ENCODE results near the gene ANKS6.

GRCh38 chr9:98795295-98795955, 930 bp downstream of the ANKS6 start:
- no peak for TF ChIP-seq CTCF (IDR thresholded peaks at IDR 0.05)
- TF ChIP-seq POLR2AphosphoS5 (IDR thresholded peaks at IDR 0.05) = no peak

All from transverse colon (tissue), 4 donors.